ENCODE measurements around the gene CASKIN1. TPM values are rescaled to one million over a fixed set of nuclear protein-coding genes. Genes with fewer than 3 reads are reported as not detected.

CASKIN1 gene
- total RNA-seq, 1 donor from 2014 or later = under 0.01 TPM

- TF ChIP-seq CTCF (IDR thresholded peaks at IDR 0.05; ENCODE audit: insufficient read depth, low read length, severe bottlenecking) = no peak
- DNase-seq (ENCODE audit: low read depth) (no peak), FAIRE-seq (no peak)
- H3K4me3 ChIP-seq (ENCODE audit: low read depth, low read length) = no peak overlapping the region
- peaks cover 33% of the 10 kb centered on the region for H3K36me3 ChIP-seq (ENCODE audit: control insufficient read depth, insufficient read depth, low read length)
- H3K27me3 ChIP-seq (ENCODE audit: control insufficient read depth, insufficient read depth, low read length) = no peaks in the 10 kb centered on the region
These were observed 32.7 kb upstream of the CASKIN1 start for GRCh38 chr16:2229091-2229490.

GRCh38 chr16:2228161-2228824, 31.9 kb upstream of the CASKIN1 start:
- H3K4me3 ChIP-seq (ENCODE audit: low read depth, low read length) = no peak overlapping the region
- no peak for DNase-seq (ENCODE audit: low read depth)
- H3K36me3 ChIP-seq (ENCODE audit: control insufficient read depth, insufficient read depth, low read length) = peaks cover 31% of the 10 kb centered on the region
- H3K27me3 ChIP-seq (ENCODE audit: control insufficient read depth, insufficient read depth, low read length) = no peaks in the 10 kb centered on the region
- TF ChIP-seq CTCF (IDR thresholded peaks at IDR 0.05; ENCODE audit: insufficient read depth, low read length, severe bottlenecking) = no peak
- no peak for FAIRE-seq

- FAIRE-seq (no peak), DNase-seq (ENCODE audit: low read depth) (no peak)
- H3K36me3 ChIP-seq (ENCODE audit: control insufficient read depth, insufficient read depth, low read length) = peaks cover 18% of the 10 kb centered on the region
- no peak overlapping the region for H3K4me3 ChIP-seq (ENCODE audit: low read depth, low read length)
- TF ChIP-seq CTCF (IDR thresholded peaks at IDR 0.05; ENCODE audit: insufficient read depth, low read length, severe bottlenecking) = no peak
- no peaks in the 10 kb centered on the region for H3K27me3 ChIP-seq (ENCODE audit: control insufficient read depth, insufficient read depth, low read length)
These were observed 30.5 kb upstream of the CASKIN1 start for GRCh38 chr16:2226918-2227317.

GRCh38 chr16:2226245-2226793, 29.9 kb upstream of the CASKIN1 start:
- FAIRE-seq = no peak
- H3K36me3 ChIP-seq (ENCODE audit: control insufficient read depth, insufficient read depth, low read length) = peaks cover 14% of the 10 kb centered on the region

GRCh38 chr16:2223942-2224486, 27.6 kb upstream of the CASKIN1 start:
- TF ChIP-seq CTCF (IDR thresholded peaks at IDR 0.05; ENCODE audit: insufficient read depth, low read length, severe bottlenecking) = peak; percentile 29

More at GRCh38 chr16:2226245-2226793, 29.9 kb upstream of the CASKIN1 start:
- no peak for DNase-seq (ENCODE audit: low read depth)
- no peak for TF ChIP-seq CTCF (IDR thresholded peaks at IDR 0.05; ENCODE audit: insufficient read depth, low read length, severe bottlenecking)
- Histone ChIP-seq H3K27me3 (ENCODE audit: control insufficient read depth, insufficient read depth, low read length) (no peaks in the 10 kb centered on the region), H3K4me3 (ENCODE audit: low read depth, low read length) (no peak overlapping the region)

More at GRCh38 chr16:2223942-2224486, 27.6 kb upstream of the CASKIN1 start:
- Histone ChIP-seq H3K4me3 (ENCODE audit: low read depth, low read length) (peak overlapping the region; percentile 95), H3K27me3 (ENCODE audit: control insufficient read depth, insufficient read depth, low read length) (no peaks in the 10 kb centered on the region), H3K36me3 (ENCODE audit: control insufficient read depth, insufficient read depth, low read length) (peaks cover 7% of the 10 kb centered on the region)
- no peak for FAIRE-seq
- peak; percentile 36 for DNase-seq (ENCODE audit: low read depth)

Measured in bronchial epithelial cell (primary cell).